Mesenchymal stem cell (in vitro differentiated cells and primary cell): ENCODE data around the gene LBH.
"Not testable (repeated sequence)": the region's sequence is repeated elsewhere in the genome, so short reads cannot be mapped to it uniquely, and the experiment has no call there.

Source experiments
- DNase-seq: peaks from one replicate; pipeline ENCODE4 v3.0.0-alpha.2; 2013
- H2AFZ ChIP-seq: one replicate; pipeline ENCODE4 v1.6.1; 2013; ENCODE audit warnings: low read depth, mild to moderate bottlenecking, control low read depth, inconsistent platforms, low read length, moderate library complexity
- H2AK5ac ChIP-seq: 2 replicates; pipeline ENCODE4 v1.6.1; 2013; ENCODE audit warnings: low read length, moderate library complexity, mild to moderate bottlenecking, inconsistent platforms; ENCODE audit not compliant: severe bottlenecking
- H2BK120ac ChIP-seq: one replicate; pipeline ENCODE4 v1.6.1; 2013; ENCODE audit warnings: low read depth, mild to moderate bottlenecking, inconsistent platforms, low read length, moderate library complexity
- H2BK12ac ChIP-seq, 2 experiments: one replicate each; pipeline ENCODE4 v1.6.1; 2013; ENCODE audit warnings: inconsistent platforms in 2 of 2, low read length in 2 of 2, mild to moderate bottlenecking in 2 of 2, moderate library complexity in 2 of 2, control low read depth in 1 of 2
- H2BK15ac ChIP-seq: one replicate; pipeline ENCODE4 v1.6.1; 2013; ENCODE audit warnings: mild to moderate bottlenecking, low read depth, inconsistent platforms; ENCODE audit not compliant: poor library complexity, severe bottlenecking
- H2BK5ac ChIP-seq: 2 replicates; pipeline ENCODE4 v1.6.1; 2013; ENCODE audit warnings: low read depth, mild to moderate bottlenecking, low read length, control low read depth, inconsistent platforms; ENCODE audit not compliant: poor library complexity, severe bottlenecking
- H3K14ac ChIP-seq, 2 experiments: one replicate each; pipeline ENCODE4 v1.6.1; 2013; ENCODE audit warnings: inconsistent platforms in 2 of 2, low read length in 2 of 2, control low read depth in 1 of 2, mild to moderate bottlenecking in 1 of 2, moderate library complexity in 1 of 2
- H3K18ac ChIP-seq, 2 experiments: one replicate each; pipeline ENCODE4 v1.6.1; 2013; ENCODE audit warnings: inconsistent platforms in 2 of 2, low read length in 2 of 2, control low read depth in 1 of 2, low read depth in 1 of 2, mild to moderate bottlenecking in 1 of 2
- H3K23ac ChIP-seq, 2 experiments: one replicate each; pipeline ENCODE4 v1.6.1; 2013; ENCODE audit warnings: inconsistent platforms in 2 of 2, low read length in 2 of 2, mild to moderate bottlenecking in 2 of 2, moderate library complexity in 2 of 2, control low read depth in 1 of 2
- H3K27ac ChIP-seq: 2 replicates; pipeline ENCODE4 v1.5.1; 2013; ENCODE audit warnings: mild to moderate bottlenecking, moderate library complexity, low read length, control low read depth, inconsistent platforms; ENCODE audit not compliant: poor library complexity, severe bottlenecking
- H3K27me3 ChIP-seq, 2 experiments: 2 replicates each; pipeline versions ENCODE4 v1.6.1 to v1.7.0; 2013; ENCODE audit warnings: low read length in 2 of 2, mild to moderate bottlenecking in 2 of 2, moderate library complexity in 2 of 2, control low read depth in 1 of 2, inconsistent platforms in 1 of 2; ENCODE audit not compliant: control insufficient read depth in 1 of 2, insufficient read depth in 1 of 2
- H3K36me3 ChIP-seq, 2 experiments: 2 replicates each; pipeline versions ENCODE4 v1.6.1 to v1.7.0; 2013; ENCODE audit warnings: low read length in 2 of 2, control low read depth in 1 of 2, inconsistent platforms in 1 of 2, low read depth in 1 of 2, mild to moderate bottlenecking in 1 of 2; ENCODE audit not compliant: insufficient read depth in 2 of 2, control insufficient read depth in 1 of 2
- H3K4ac ChIP-seq, 2 experiments: one replicate each; pipeline ENCODE4 v1.6.1; 2013; ENCODE audit warnings: inconsistent platforms in 2 of 2, low read length in 2 of 2, mild to moderate bottlenecking in 2 of 2, moderate library complexity in 2 of 2, control low read depth in 1 of 2, low read depth in 1 of 2
- H3K4me1 ChIP-seq: 2 replicates; pipeline ENCODE4 v1.6.1; 2013; ENCODE audit warnings: low read depth, low read length, control low read depth; ENCODE audit not compliant: control insufficient read depth, insufficient read depth
- H3K4me2 ChIP-seq: 2 replicates; pipeline ENCODE4 v1.6.1; 2013; ENCODE audit warnings: low read length, mild to moderate bottlenecking, inconsistent platforms; ENCODE audit not compliant: poor library complexity, severe bottlenecking
- H3K4me3 ChIP-seq, 2 experiments: 2 replicates each; pipeline versions ENCODE4 v1.5.1 to v1.7.0; 2013; ENCODE audit warnings: low read length in 2 of 2, mild to moderate bottlenecking in 2 of 2, control low read depth in 1 of 2, low read depth in 1 of 2; ENCODE audit not compliant: insufficient read depth in 1 of 2
- H3K79me1 ChIP-seq: replicated peaks from 2 replicates; pipeline ENCODE4 v1.6.1; 2013; ENCODE audit warnings: mild to moderate bottlenecking, control low read depth, low read length, inconsistent platforms; ENCODE audit not compliant: poor library complexity, severe bottlenecking
- H3K9ac ChIP-seq: 2 replicates; pipeline ENCODE4 v1.7.0; 2013; ENCODE audit warnings: mild to moderate bottlenecking, low read length, moderate library complexity
- H3K9me3 ChIP-seq: 2 replicates; pipeline ENCODE4 v1.7.0; 2013; ENCODE audit warnings: mild to moderate bottlenecking, low read length; ENCODE audit not compliant: control insufficient read depth
- H4K8ac ChIP-seq: one replicate; pipeline ENCODE4 v1.6.1; 2013; ENCODE audit warnings: inconsistent platforms, mild to moderate bottlenecking, low read length, moderate library complexity
- H4K91ac ChIP-seq: one replicate; pipeline ENCODE4 v1.6.1; 2013; ENCODE audit warnings: mild to moderate bottlenecking, low read length, inconsistent platforms
- WGBS: methylation state at CpG from one replicate; pipeline ENCODE4 v1.1.7; 2013; ENCODE audit warnings: mixed read lengths; 5-methylcytosine and 5-hydroxymethylcytosine counted together

The LBH gene

DNA sequence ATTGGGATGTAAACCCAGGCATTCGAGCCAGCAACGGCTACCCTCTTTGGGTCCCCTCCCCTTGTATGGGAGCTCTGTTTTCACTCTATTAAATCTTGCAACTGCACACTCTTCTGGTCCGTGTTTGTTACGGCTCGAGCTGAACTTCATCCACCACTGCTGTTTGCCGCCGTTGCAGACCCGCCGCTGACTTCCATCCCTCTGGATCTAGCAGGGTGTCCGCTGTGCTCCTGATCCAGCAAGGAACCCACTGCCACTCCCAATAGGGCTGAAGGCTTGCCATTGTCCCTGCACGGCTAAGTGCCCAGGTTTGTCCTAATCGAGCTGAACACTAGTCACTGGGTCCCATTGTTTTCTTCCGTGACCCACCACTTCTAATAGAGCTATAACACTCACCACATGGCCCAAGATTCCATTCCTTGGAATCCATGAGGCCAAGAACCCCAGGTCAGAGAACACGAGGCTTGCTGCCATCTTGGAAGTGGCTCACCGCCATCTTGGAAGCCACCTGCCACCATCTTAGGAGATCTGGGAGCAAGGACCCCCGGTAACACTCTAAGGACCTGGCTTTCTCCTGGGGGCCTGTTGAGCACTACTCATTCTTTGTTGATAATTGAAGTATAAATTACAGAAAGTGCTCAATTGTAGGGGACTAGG, 37.9 kb downstream of the LBH start:
- H2BK12ac ChIP-seq, result peak overlapping the region in 1 of 2 experiments; percentile 76
- H3K18ac ChIP-seq, H2AK5ac ChIP-seq, H3K23ac ChIP-seq, H4K8ac ChIP-seq, H2BK120ac ChIP-seq, H3K27me3 ChIP-seq, H3K9ac ChIP-seq, H3K36me3 ChIP-seq, H3K14ac ChIP-seq, H3K9me3 ChIP-seq, H4K91ac ChIP-seq, H2BK5ac ChIP-seq, DNase-seq, H2AFZ ChIP-seq, H2BK15ac ChIP-seq, H3K79me1 ChIP-seq, H3K4ac ChIP-seq, H3K4me2 ChIP-seq, H3K27ac ChIP-seq, H3K4me3 ChIP-seq, H3K4me1 ChIP-seq: not testable (repeated sequence)
- WGBS, result 90% methylated on average over 15 of the region's 16 CpGs

- no peak overlapping the region for H2BK5ac ChIP-seq
- no peak overlapping the region for H3K14ac ChIP-seq
- H3K9me3 ChIP-seq, result no peaks in the 10 kb centered on the region
- no peak overlapping the region for H2BK120ac ChIP-seq
- peaks cover 0 to 3% of the 10 kb centered on the region in 2 experiments for H3K27me3 ChIP-seq
- no peak overlapping the region for H3K27ac ChIP-seq
- H3K4ac ChIP-seq, result no peak overlapping the region
- H2BK12ac ChIP-seq, result no peak overlapping the region
- H3K4me3 ChIP-seq, result no peak overlapping the region
- no peak overlapping the region for H3K9ac ChIP-seq
- H3K18ac ChIP-seq, result no peak overlapping the region
- H3K79me1 ChIP-seq, result no peaks in the 10 kb centered on the region
- 68% methylated on average over 5 of the region's 5 CpGs for WGBS
- no peak overlapping the region for H4K91ac ChIP-seq
- H3K23ac ChIP-seq, result no peak overlapping the region
- H2AFZ ChIP-seq, result no peak overlapping the region
- DNase-seq, result no peak
- no peak overlapping the region for H2BK15ac ChIP-seq
- H2AK5ac ChIP-seq, result no peak overlapping the region
- H3K4me1 ChIP-seq, result peaks cover 2% of the 10 kb centered on the region
- no peaks in the 10 kb centered on the region for H3K36me3 ChIP-seq
- H4K8ac ChIP-seq, result peak overlapping the region; percentile 35
- H3K4me2 ChIP-seq, result no peak overlapping the region
These were observed 38.4 kb downstream of the LBH start for GRCh38 chr2:30269771-30270145.

- Histone ChIP-seq H2BK12ac (no peak overlapping the region), H4K91ac (no peak overlapping the region), H3K27ac (no peak overlapping the region), H3K9ac (no peak overlapping the region), H3K18ac (no peak overlapping the region), H4K8ac (no peak overlapping the region), H2AFZ (no peak overlapping the region), H3K4me2 (no peak overlapping the region), H3K79me1 (no peaks in the 10 kb centered on the region), H3K4me3 (no peak overlapping the region), H3K23ac (no peak overlapping the region), H2BK5ac (no peak overlapping the region), H3K4ac (no peak overlapping the region), H3K36me3 (no peaks in the 10 kb centered on the region), H3K4me1 (peaks cover 2% of the 10 kb centered on the region), H2BK120ac (no peak overlapping the region), H2BK15ac (no peak overlapping the region), H3K9me3 (no peaks in the 10 kb centered on the region), H3K27me3 (peaks cover 0 to 3% of the 10 kb centered on the region in 2 experiments), H2AK5ac (no peak overlapping the region), H3K14ac (no peak overlapping the region)
- WGBS, result 87% methylated on average over 3 of the region's 3 CpGs
- DNase-seq, result no peak
These were observed 38.8 kb downstream of the LBH start for GRCh38 chr2:30270166-30270565.

DNA sequence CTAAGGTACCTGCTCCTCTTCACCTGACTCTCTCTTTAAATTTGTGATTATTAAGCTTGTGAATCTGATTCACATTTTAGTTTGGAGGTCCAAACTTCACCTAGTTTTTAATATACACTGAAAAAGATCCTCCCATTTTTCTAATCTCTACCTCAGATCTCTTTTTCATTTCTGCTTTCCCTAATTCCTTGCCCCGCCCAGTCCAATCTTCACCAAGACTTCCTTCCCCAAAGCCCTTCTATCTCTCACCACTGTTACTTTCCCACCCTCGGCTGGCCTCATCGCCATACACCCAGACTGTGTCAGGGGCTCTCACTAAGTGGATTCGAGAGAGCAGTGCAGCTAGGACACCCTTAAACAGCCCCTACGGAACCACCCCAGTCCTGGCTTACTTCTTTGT, 40.0 kb downstream of the LBH start:
- Histone ChIP-seq H2BK15ac (peak overlapping the region; percentile 30), H3K27ac (no peak overlapping the region), H3K14ac (no peak overlapping the region), H2BK120ac (no peak overlapping the region), H3K79me1 (no peaks in the 10 kb centered on the region), H2BK5ac (no peak overlapping the region), H2AK5ac (no peak overlapping the region), H3K4ac (peak overlapping the region in 1 of 2 experiments; percentile 33), H3K4me3 (no peak overlapping the region), H3K36me3 (no peaks in the 10 kb centered on the region), H3K4me2 (no peak overlapping the region), H2BK12ac (peak overlapping the region; percentile 61 to 67), H3K9ac (no peak overlapping the region), H4K8ac (no peak overlapping the region), H3K23ac (no peak overlapping the region), H3K27me3 (peaks cover 0 to 3% of the 10 kb centered on the region in 2 experiments), H4K91ac (no peak overlapping the region), H3K9me3 (no peaks in the 10 kb centered on the region), H2AFZ (no peak overlapping the region), H3K4me1 (peaks cover 2% of the 10 kb centered on the region), H3K18ac (no peak overlapping the region)
- no peak for DNase-seq
- 96% methylated on average over 5 of the region's 5 CpGs for WGBS
